ENCODE measurements around the gene PARP16. TPM values are rescaled to one million over a fixed set of nuclear protein-coding genes. Genes with fewer than 3 reads are reported as not detected.

Gene PARP16
- total and polyA plus RNA-seq, 4 donors: 5.0 to 17.1 (median 11.1) TPM

DNA sequence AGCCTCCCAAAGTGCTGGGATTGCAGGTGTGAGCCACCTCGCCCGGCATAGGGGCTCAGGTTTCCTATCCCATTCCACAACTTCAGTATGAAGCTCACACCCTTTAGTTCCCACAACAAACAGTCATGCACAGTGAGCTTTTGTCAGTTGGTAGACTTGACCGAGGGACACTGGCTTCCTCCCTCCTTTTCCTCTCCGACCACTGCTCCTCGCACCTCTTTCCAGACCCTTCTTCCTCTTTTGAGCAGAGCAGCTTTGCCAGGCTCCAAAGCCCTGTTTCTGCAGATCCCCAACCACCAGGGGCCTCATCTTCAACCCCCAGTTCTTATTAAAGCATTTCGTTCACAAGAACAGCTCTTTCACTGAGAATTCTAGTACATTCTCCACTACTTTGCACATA, 62.7 kb downstream of the PARP16 start:
- no peaks in the 10 kb centered on the region for H3K4me1 ChIP-seq (ENCODE audit: control insufficient read depth, insufficient read depth, low read length)
- no peak for DNase-seq (ENCODE audit: low read depth in 4 of 6, low spot score in 6 of 6)
- H3K27ac ChIP-seq (ENCODE audit: low read depth, low read length): no peak overlapping the region
- H3K36me3 ChIP-seq (ENCODE audit: control insufficient read depth, insufficient read depth, low read length): no peaks in the 10 kb centered on the region
- no peaks in the 10 kb centered on the region for H3K9me3 ChIP-seq (ENCODE audit: control insufficient read depth, insufficient read depth, low read length)
- no peaks in the 10 kb centered on the region for H3K27me3 ChIP-seq (ENCODE audit: control insufficient read depth, insufficient read depth, low read length)
- WGBS (ENCODE audit: insufficient coverage): 94% methylated on average over 5 of the region's 6 CpGs
- no peak overlapping the region for H3K4me3 ChIP-seq (ENCODE audit: low read depth, low read length)

DNA sequence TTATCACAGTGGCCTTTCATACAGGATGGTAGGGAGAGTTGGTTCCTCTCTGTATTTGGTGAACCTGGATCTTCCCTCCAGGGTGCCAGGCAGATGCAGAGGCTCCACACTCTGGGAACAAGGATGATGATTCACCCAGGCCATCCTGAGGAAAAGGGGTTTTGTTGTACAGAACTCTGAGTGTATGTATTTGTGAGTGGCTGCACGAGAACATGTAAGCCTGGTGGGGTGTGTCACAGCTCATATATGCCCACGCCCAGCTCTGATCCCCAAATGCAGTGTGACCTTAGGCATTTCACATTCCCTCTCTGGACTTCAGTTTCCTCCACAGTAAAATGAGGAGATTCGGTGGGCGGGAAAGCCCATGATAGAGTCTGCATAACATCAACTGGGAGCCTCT, 63.8 kb downstream of the PARP16 start:
- Histone ChIP-seq H3K27me3 (ENCODE audit: control insufficient read depth, insufficient read depth, low read length) (no peaks in the 10 kb centered on the region), H3K4me3 (ENCODE audit: low read depth, low read length) (no peak overlapping the region), H3K27ac (ENCODE audit: low read depth, low read length) (no peak overlapping the region), H3K9me3 (ENCODE audit: control insufficient read depth, insufficient read depth, low read length) (no peaks in the 10 kb centered on the region), H3K4me1 (ENCODE audit: control insufficient read depth, insufficient read depth, low read length) (no peaks in the 10 kb centered on the region), H3K36me3 (ENCODE audit: control insufficient read depth, insufficient read depth, low read length) (no peaks in the 10 kb centered on the region)
- DNase-seq (ENCODE audit: low read depth in 4 of 6, low spot score in 6 of 6): no peak
- WGBS (ENCODE audit: insufficient coverage): 95% methylated on average over 4 of the region's 4 CpGs

DNA sequence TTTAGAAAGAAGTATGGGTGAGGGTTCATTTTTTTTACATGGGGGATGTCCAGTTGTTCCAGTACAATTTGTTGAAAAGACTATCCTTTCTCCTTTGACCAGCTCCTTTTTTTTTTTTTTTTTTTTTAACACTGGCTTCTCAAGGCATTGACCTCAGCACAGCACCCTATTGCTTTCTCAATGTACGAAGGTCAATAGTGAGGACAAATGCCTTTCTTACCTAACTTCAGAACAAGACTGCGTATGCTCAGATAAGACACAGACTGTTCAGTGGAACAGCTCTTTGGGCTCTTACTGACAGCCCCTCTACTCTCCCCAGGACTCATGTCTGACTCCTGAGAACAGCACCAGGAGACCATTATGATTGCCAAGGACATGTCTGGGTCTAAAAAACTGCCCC, 65.0 kb downstream of the PARP16 start:
- Histone ChIP-seq H3K4me3 (ENCODE audit: low read depth, low read length) (no peak overlapping the region), H3K9me3 (ENCODE audit: control insufficient read depth, insufficient read depth, low read length) (no peaks in the 10 kb centered on the region), H3K27ac (ENCODE audit: low read depth, low read length) (no peak overlapping the region), H3K27me3 (ENCODE audit: control insufficient read depth, insufficient read depth, low read length) (no peaks in the 10 kb centered on the region), H3K36me3 (ENCODE audit: control insufficient read depth, insufficient read depth, low read length) (no peaks in the 10 kb centered on the region), H3K4me1 (ENCODE audit: control insufficient read depth, insufficient read depth, low read length) (no peaks in the 10 kb centered on the region)
- 88% methylated on average over 2 of the region's 2 CpGs for WGBS (ENCODE audit: insufficient coverage)
- no peak for DNase-seq (ENCODE audit: low read depth in 4 of 6, low spot score in 6 of 6)

DNA sequence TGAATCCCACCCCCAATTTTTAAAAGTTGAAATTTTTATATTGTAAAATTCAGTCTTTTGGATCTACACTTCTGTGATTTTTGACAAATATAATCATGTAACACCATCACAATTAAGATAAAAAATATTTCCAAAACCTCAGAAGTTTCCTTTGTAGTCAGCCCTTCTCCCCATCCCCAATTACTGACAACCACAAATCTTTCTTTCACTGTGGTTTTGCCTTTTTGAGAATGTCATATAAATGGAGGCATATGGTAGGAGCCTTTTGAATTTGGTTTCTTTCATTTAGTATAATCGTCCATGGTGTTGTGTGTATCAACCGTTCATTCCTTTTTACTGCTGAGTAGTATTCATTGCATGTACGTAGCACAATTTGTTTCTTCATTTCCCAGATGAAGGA, 67.5 kb downstream of the PARP16 start:
- DNase-seq (ENCODE audit: low read depth in 4 of 6, low spot score in 6 of 6): no peak
- 92% methylated on average over 2 of the region's 3 CpGs for WGBS (ENCODE audit: insufficient coverage)
- no peaks in the 10 kb centered on the region for H3K9me3 ChIP-seq (ENCODE audit: control insufficient read depth, insufficient read depth, low read length)

DNA sequence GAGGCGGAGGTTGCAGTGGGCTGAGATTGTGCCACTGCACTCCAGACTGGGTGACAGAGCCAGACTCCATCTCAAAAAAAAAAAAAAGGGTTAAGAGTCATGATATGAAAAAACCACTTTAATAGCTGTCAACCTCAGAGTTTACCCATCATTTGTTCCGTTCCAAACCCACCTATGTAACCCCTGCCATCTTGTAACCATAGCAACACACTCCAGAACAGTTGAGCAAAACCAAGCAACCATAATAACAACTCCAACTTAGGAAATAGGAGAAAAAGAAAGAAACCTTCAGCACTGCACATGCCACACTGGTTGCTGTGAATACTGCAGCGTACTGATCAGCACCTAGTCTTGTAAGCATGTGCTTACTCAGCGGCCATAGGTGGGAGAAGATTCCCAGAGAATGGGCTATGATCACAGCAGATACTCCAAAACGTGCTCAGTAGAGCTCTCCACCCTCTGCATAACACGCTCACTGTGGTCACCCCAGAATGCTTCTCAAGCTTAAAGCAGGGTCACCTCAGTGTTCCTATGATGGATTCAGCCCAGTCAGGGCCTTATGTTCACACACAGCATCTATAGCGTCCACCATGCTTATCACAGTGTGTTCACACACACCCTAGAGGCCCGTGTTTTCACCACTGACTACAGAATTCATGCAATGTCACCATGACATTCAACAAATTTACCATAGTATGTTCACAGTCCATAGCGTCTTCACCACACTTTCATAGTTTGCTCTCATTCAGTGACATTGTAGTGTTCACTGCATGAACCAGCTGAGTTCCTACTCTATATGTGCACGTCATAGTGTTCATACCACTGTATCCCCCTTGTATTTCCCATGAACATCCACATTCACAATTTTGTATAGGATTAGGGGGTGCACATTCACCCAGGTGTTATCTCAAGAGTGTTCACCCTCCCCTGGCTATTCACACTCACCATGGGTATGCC, 68.9 kb downstream of the PARP16 start:
- WGBS (ENCODE audit: insufficient coverage): 81% methylated on average over 9 of the region's 10 CpGs
- no peaks in the 10 kb centered on the region for H3K4me1 ChIP-seq (ENCODE audit: control insufficient read depth, insufficient read depth, low read length)
- H3K4me3 ChIP-seq (ENCODE audit: low read depth, low read length): no peak overlapping the region
- no peaks in the 10 kb centered on the region for H3K9me3 ChIP-seq (ENCODE audit: control insufficient read depth, insufficient read depth, low read length)
- no peaks in the 10 kb centered on the region for H3K27me3 ChIP-seq (ENCODE audit: control insufficient read depth, insufficient read depth, low read length)
- H3K36me3 ChIP-seq (ENCODE audit: control insufficient read depth, insufficient read depth, low read length): no peaks in the 10 kb centered on the region
- H3K27ac ChIP-seq (ENCODE audit: low read depth, low read length): no peak overlapping the region
- no peak for DNase-seq (ENCODE audit: low read depth in 4 of 6, low spot score in 6 of 6)

More for the DNA sequence above, 67.5 kb downstream of the PARP16 start:
- Histone ChIP-seq H3K27ac (ENCODE audit: low read depth, low read length) (no peak overlapping the region), H3K4me3 (ENCODE audit: low read depth, low read length) (no peak overlapping the region), H3K27me3 (ENCODE audit: control insufficient read depth, insufficient read depth, low read length) (no peaks in the 10 kb centered on the region), H3K36me3 (ENCODE audit: control insufficient read depth, insufficient read depth, low read length) (no peaks in the 10 kb centered on the region), H3K4me1 (ENCODE audit: control insufficient read depth, insufficient read depth, low read length) (no peaks in the 10 kb centered on the region)

DNA sequence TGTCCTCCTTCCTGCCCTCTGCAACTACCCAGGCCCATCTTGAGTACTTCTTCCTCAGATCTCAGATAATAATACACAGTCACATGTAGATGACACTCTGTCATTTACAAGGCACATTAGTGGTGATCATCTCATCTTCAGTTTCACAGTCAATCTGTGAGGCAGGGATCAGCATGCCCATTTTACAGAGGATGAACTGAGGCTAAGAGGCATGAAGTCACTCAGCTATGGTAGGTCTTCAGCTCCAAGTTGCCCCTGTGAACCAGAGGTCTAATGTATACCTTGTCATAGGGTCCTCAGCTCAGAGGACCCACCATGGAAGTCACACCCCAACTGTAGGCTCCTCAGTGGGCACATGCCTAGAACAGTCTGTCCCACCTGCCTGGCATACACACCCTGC, 71.2 kb downstream of the PARP16 start:
- no peaks in the 10 kb centered on the region for H3K9me3 ChIP-seq (ENCODE audit: control insufficient read depth, insufficient read depth, low read length)
- peaks cover 16% of the 10 kb centered on the region for H3K4me1 ChIP-seq (ENCODE audit: control insufficient read depth, insufficient read depth, low read length)
- no peak overlapping the region for H3K27ac ChIP-seq (ENCODE audit: low read depth, low read length)
- H3K36me3 ChIP-seq (ENCODE audit: control insufficient read depth, insufficient read depth, low read length): no peaks in the 10 kb centered on the region
- H3K4me3 ChIP-seq (ENCODE audit: low read depth, low read length): no peak overlapping the region
- no peaks in the 10 kb centered on the region for H3K27me3 ChIP-seq (ENCODE audit: control insufficient read depth, insufficient read depth, low read length)
- DNase-seq (ENCODE audit: low read depth in 4 of 6, low spot score in 6 of 6): no peak

DNA sequence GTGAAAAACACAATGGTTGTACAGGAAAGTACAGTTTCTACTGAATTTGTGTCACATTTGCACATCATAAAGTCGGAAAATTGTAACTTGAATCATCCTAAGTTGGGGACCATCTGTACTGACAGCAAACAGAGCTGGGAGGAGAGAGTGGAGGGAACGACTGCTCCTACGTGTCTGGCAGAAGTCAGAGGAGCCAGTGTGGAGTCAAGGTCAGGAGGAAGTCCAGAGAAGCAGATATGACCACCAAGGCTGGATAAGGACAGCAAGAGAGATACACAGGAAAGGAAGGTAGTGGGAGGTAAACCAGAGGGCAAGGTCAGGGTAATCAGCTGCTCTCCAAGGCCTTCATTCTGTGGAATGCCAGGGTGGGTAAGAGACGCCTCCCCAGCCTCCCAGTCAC, 72.7 kb downstream of the PARP16 start:
- Histone ChIP-seq H3K4me1 (ENCODE audit: control insufficient read depth, insufficient read depth, low read length) (peaks cover 20% of the 10 kb centered on the region), H3K36me3 (ENCODE audit: control insufficient read depth, insufficient read depth, low read length) (no peaks in the 10 kb centered on the region), H3K9me3 (ENCODE audit: control insufficient read depth, insufficient read depth, low read length) (no peaks in the 10 kb centered on the region), H3K27me3 (ENCODE audit: control insufficient read depth, insufficient read depth, low read length) (no peaks in the 10 kb centered on the region), H3K4me3 (ENCODE audit: low read depth, low read length) (no peak overlapping the region), H3K27ac (ENCODE audit: low read depth, low read length) (no peak overlapping the region)
- 93% methylated on average over 3 of the region's 4 CpGs for WGBS (ENCODE audit: insufficient coverage)
- DNase-seq (ENCODE audit: low read depth in 4 of 6, low spot score in 6 of 6): no peak

DNA sequence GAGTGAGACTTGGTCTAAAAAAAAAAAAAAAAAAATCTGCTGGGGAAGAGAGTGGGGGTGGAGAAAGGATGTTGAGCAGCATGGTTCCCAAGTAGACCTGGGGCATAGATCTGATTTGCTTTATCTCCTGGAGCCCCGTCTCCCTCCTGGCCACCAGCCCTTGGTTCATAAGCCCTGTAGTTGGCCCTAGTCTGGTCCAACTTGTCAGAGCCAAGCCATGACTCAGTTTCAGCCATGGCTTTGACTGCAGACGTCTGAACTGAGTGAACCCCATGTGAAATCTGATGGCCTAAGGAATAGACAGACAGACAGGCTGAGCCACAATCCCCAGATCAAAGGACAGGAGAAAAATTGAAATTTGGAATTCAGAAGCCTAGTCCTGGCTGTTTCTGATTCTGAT, 73.4 kb downstream of the PARP16 start:
- H3K9me3 ChIP-seq (ENCODE audit: control insufficient read depth, insufficient read depth, low read length): no peaks in the 10 kb centered on the region
- 76% methylated on average over 2 of the region's 2 CpGs for whole genome bisulfite sequencing (ENCODE audit: insufficient coverage)
- H3K27ac ChIP-seq (ENCODE audit: low read depth, low read length): no peak overlapping the region
- no peak overlapping the region for H3K4me3 ChIP-seq (ENCODE audit: low read depth, low read length)
- peaks cover 28% of the 10 kb centered on the region for H3K4me1 ChIP-seq (ENCODE audit: control insufficient read depth, insufficient read depth, low read length)
- DNase-seq (ENCODE audit: low read depth in 4 of 6, low spot score in 6 of 6): no peak
- H3K27me3 ChIP-seq (ENCODE audit: control insufficient read depth, insufficient read depth, low read length): no peaks in the 10 kb centered on the region
- no peaks in the 10 kb centered on the region for H3K36me3 ChIP-seq (ENCODE audit: control insufficient read depth, insufficient read depth, low read length)

DNA sequence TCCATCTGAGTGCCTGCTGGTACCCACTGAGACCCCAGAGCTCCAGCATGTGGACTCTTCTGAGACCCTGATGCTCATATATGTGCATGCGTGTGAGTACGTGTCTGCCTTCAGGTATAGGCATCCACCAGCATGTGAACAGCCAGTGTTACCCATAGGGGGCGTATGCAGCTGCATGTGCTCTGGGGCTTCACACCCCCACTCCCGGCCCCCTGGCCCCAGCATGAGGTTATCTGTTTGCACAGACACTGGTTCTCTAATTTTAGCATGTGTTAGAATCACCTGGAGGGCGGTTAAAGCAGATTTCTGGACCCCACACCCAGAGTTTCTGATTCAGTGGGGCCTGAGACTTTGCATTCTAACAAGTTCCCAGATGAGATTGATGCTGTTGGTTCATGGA, 74.6 kb downstream of the PARP16 start:
- Histone ChIP-seq H3K9me3 (ENCODE audit: control insufficient read depth, insufficient read depth, low read length) (no peaks in the 10 kb centered on the region), H3K36me3 (ENCODE audit: control insufficient read depth, insufficient read depth, low read length) (no peaks in the 10 kb centered on the region), H3K4me1 (ENCODE audit: control insufficient read depth, insufficient read depth, low read length) (peaks cover 33% of the 10 kb centered on the region), H3K27ac (ENCODE audit: low read depth, low read length) (no peak overlapping the region), H3K4me3 (ENCODE audit: low read depth, low read length) (no peak overlapping the region), H3K27me3 (ENCODE audit: control insufficient read depth, insufficient read depth, low read length) (no peaks in the 10 kb centered on the region)
- WGBS (ENCODE audit: insufficient coverage): 80% methylated on average over 5 of the region's 5 CpGs
- DNase-seq (ENCODE audit: low read depth in 4 of 6, low spot score in 6 of 6): no peak

DNA sequence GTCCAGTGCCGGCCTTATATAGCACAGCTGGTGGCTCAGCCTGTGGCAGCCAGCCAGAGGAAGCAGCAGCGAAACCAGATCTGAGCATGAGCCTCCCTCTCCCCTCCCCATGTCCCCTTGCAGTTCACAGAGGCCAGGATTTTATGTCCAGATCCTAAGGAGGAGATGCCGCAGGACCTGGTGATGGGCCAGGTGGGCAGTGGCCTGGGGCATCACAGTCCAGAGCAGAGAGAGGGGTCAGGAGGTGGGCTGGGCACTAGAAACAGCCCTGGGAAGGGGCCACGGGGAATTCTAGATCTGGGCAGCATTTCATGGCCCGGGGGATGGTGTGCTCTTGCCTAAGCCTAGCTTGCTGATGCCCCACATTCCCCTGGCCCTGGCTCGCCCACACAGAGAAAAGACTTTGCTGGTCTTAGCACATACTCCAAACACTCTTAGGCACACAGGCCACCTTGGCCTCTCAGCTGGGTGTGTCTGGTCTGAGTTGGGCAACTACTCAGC, 75.2 kb downstream of the PARP16 start:
- H3K36me3 ChIP-seq (ENCODE audit: control insufficient read depth, insufficient read depth, low read length): no peaks in the 10 kb centered on the region
- no peak overlapping the region for H3K27ac ChIP-seq (ENCODE audit: low read depth, low read length)
- 44% methylated on average over 5 of the region's 6 CpGs for WGBS (ENCODE audit: insufficient coverage)
- H3K9me3 ChIP-seq (ENCODE audit: control insufficient read depth, insufficient read depth, low read length): no peaks in the 10 kb centered on the region
- peaks cover 36% of the 10 kb centered on the region for H3K4me1 ChIP-seq (ENCODE audit: control insufficient read depth, insufficient read depth, low read length)
- H3K27me3 ChIP-seq (ENCODE audit: control insufficient read depth, insufficient read depth, low read length): no peaks in the 10 kb centered on the region
- DNase-seq (ENCODE audit: low read depth in 4 of 6, low spot score in 6 of 6): peak in 2 of 6 donors; percentile 62 to 70
- H3K4me3 ChIP-seq (ENCODE audit: low read depth, low read length): no peak overlapping the region

Data from spinal cord (tissue), 10 donors.